ENCODE data around the gene RHOF.

GRCh38 chr12:121810833-121811433 is 17.4 kb upstream of the RHOF start:
- TF ChIP-seq CTCF (IDR thresholded peaks at IDR 0.05) (no peak), EP300 (IDR thresholded peaks at IDR 0.05) (no peak)

Measured in stomach (tissue), 4 donors.